ENCODE measurements around the gene CACHD1.
"Not testable (repeated sequence)": the region's sequence is repeated elsewhere in the genome, so short reads cannot be mapped to it uniquely, and the experiment has no call there.

CACHD1 gene

GRCh38 chr1:64505232-64505943 is 35.5 kb downstream of the CACHD1 start:
- no peak for TF ChIP-seq Cebpa-rat (IDR thresholded peaks at IDR 0.05)
- peak overlapping the region; percentile 66 for H3K4me3 ChIP-seq
- H4K20me1 ChIP-seq, result no peaks in the 10 kb centered on the region
- no peaks in the 10 kb centered on the region for H3K9me3 ChIP-seq
- H3K27ac ChIP-seq, result peak overlapping the region; percentile 81
- peaks cover 55% of the 10 kb centered on the region for H3K4me1 ChIP-seq
- H3K27me3 ChIP-seq, result no peaks in the 10 kb centered on the region
- peak overlapping the region; percentile 88 for H3K4me2 ChIP-seq
- peak overlapping the region; percentile 75; the same call in 1 of the 2 replicates for H3K9ac ChIP-seq
- no peaks in the 10 kb centered on the region for H3K36me3 ChIP-seq

- peak overlapping the region; percentile 88 for H3K4me2 ChIP-seq
- H3K9me3 ChIP-seq, result no peaks in the 10 kb centered on the region
- TF ChIP-seq Cebpa-rat (IDR thresholded peaks at IDR 0.05), result no peak
- peak overlapping the region; percentile 75; the same call in 1 of the 2 replicates for H3K9ac ChIP-seq
- H3K4me3 ChIP-seq, result peak overlapping the region; percentile 66
- no peaks in the 10 kb centered on the region for H3K27me3 ChIP-seq
- H4K20me1 ChIP-seq, result no peaks in the 10 kb centered on the region
- no peaks in the 10 kb centered on the region for H3K36me3 ChIP-seq
- peak overlapping the region; percentile 81 for H3K27ac ChIP-seq
- H3K4me1 ChIP-seq, result peaks cover 62% of the 10 kb centered on the region
Observed at GRCh38 chr1:64505944-64506655, 36.2 kb downstream of the CACHD1 start.

- H3K9me3 ChIP-seq, result no peaks in the 10 kb centered on the region
- peaks cover 75% of the 10 kb centered on the region for H3K4me1 ChIP-seq
- H3K4me2 ChIP-seq, result peak overlapping the region; percentile 88; the same call in 1 of the 2 replicates
- H3K27me3 ChIP-seq, result no peaks in the 10 kb centered on the region
- TF ChIP-seq Cebpa-rat (IDR thresholded peaks at IDR 0.05), result no peak
- no peaks in the 10 kb centered on the region for H3K36me3 ChIP-seq
- no peak overlapping the region for H3K9ac ChIP-seq
- no peaks in the 10 kb centered on the region for H4K20me1 ChIP-seq
- no peak overlapping the region for H3K27ac ChIP-seq
- no peak overlapping the region for H3K4me3 ChIP-seq
Observed at GRCh38 chr1:64508629-64509028, 38.7 kb downstream of the CACHD1 start.

GRCh38 chr1:64511044-64511443 is 41.1 kb downstream of the CACHD1 start:
- Histone ChIP-seq H3K9ac (no peak overlapping the region), H3K4me1 (peaks cover 71% of the 10 kb centered on the region), H3K27me3 (no peaks in the 10 kb centered on the region), H3K36me3 (no peaks in the 10 kb centered on the region), H3K27ac (no peak overlapping the region), H4K20me1 (no peaks in the 10 kb centered on the region), H3K9me3 (no peaks in the 10 kb centered on the region), H3K4me3 (no peak overlapping the region), H3K4me2 (peak overlapping the region; percentile 25; the same call in 1 of the 2 replicates)
- no peak for TF ChIP-seq Cebpa-rat (IDR thresholded peaks at IDR 0.05)

- H3K9me3 ChIP-seq, H3K36me3 ChIP-seq, H3K4me3 ChIP-seq, H3K27me3 ChIP-seq, H3K9ac ChIP-seq, H4K20me1 ChIP-seq, H3K27ac ChIP-seq: not testable (repeated sequence)
- Histone ChIP-seq H3K4me1 (peaks cover 60% of the 10 kb centered on the region), H3K4me2 (peak overlapping the region; percentile 18; the same call in 1 of the 2 replicates)
Observed at GRCh38 chr1:64512206-64512605, 42.3 kb downstream of the CACHD1 start.

- Histone ChIP-seq H3K27ac (no peak overlapping the region), H3K36me3 (no peaks in the 10 kb centered on the region), H3K4me2 (no peak overlapping the region), H3K27me3 (no peaks in the 10 kb centered on the region), H3K4me3 (no peak overlapping the region), H3K9me3 (no peaks in the 10 kb centered on the region), H3K9ac (no peak overlapping the region), H3K4me1 (peaks cover 46% of the 10 kb centered on the region), H4K20me1 (no peaks in the 10 kb centered on the region; the same call in 1 of the 2 replicates)
- TF ChIP-seq Cebpa-rat (IDR thresholded peaks at IDR 0.05), result no peak
Observed at GRCh38 chr1:64513545-64513944, 43.6 kb downstream of the CACHD1 start.

- no peak for TF ChIP-seq Cebpa-rat (IDR thresholded peaks at IDR 0.05)
- Histone ChIP-seq H4K20me1 (no peaks in the 10 kb centered on the region; the same call in 1 of the 2 replicates), H3K4me1 (peaks cover 43% of the 10 kb centered on the region), H3K36me3 (no peaks in the 10 kb centered on the region), H3K4me2 (peak overlapping the region; percentile 3; the same call in 1 of the 2 replicates), H3K9ac (no peak overlapping the region), H3K4me3 (no peak overlapping the region), H3K9me3 (no peaks in the 10 kb centered on the region), H3K27me3 (no peaks in the 10 kb centered on the region), H3K27ac (no peak overlapping the region)
Observed at GRCh38 chr1:64514197-64514765, 44.4 kb downstream of the CACHD1 start.

GRCh38 chr1:64515427-64515826 is 45.5 kb downstream of the CACHD1 start:
- no peak for TF ChIP-seq Cebpa-rat (IDR thresholded peaks at IDR 0.05)
- peaks cover 37% of the 10 kb centered on the region for H3K4me1 ChIP-seq
- no peaks in the 10 kb centered on the region for H3K36me3 ChIP-seq
- H3K4me3 ChIP-seq, result no peak overlapping the region
- no peaks in the 10 kb centered on the region for H3K27me3 ChIP-seq
- H3K27ac ChIP-seq, result no peak overlapping the region
- H4K20me1 ChIP-seq, result no peaks in the 10 kb centered on the region; the same call in 1 of the 2 replicates
- no peaks in the 10 kb centered on the region for H3K9me3 ChIP-seq
- no peak overlapping the region for H3K9ac ChIP-seq
- no peak overlapping the region for H3K4me2 ChIP-seq

GRCh38 chr1:64516301-64516700 is 46.4 kb downstream of the CACHD1 start:
- no peaks in the 10 kb centered on the region for H3K36me3 ChIP-seq
- H3K4me2 ChIP-seq, result no peak overlapping the region
- peaks cover 29% of the 10 kb centered on the region for H3K4me1 ChIP-seq
- no peaks in the 10 kb centered on the region for H3K27me3 ChIP-seq
- H3K27ac ChIP-seq, result no peak overlapping the region
- no peak overlapping the region for H3K4me3 ChIP-seq
- no peak overlapping the region for H3K9ac ChIP-seq
- H3K9me3 ChIP-seq, result no peaks in the 10 kb centered on the region
- H4K20me1 ChIP-seq, result no peaks in the 10 kb centered on the region; the same call in 1 of the 2 replicates
- TF ChIP-seq Cebpa-rat (IDR thresholded peaks at IDR 0.05), result no peak
